HEK293 (cell line): ENCODE measurements around the gene ZNF354B.

Experiments
- SALL2 ChIP-seq: fragments of 450-650 bp; formaldehyde crosslinking; IDR thresholded peaks from 2 replicates; pipeline ENCODE4 v1.5.0; 2017; ENCODE audit warnings: missing biosample characterization, mild to moderate bottlenecking, missing genetic modification characterization, borderline replicate concordance
- SETDB1 ChIP-seq: IDR thresholded peaks from one replicate; pipeline ENCODE4 v1.6.1; 2017; ENCODE audit warnings: mild to moderate bottlenecking, low read length, moderate library complexity, mixed read lengths; ENCODE audit not compliant: insufficient read length
- TF ChIP-seq, protein P1 (sequence below): fragments of 450-650 bp; formaldehyde crosslinking; IDR thresholded peaks from 2 replicates; pipeline ENCODE4 v1.5.1; 2016; ENCODE audit warnings: missing biosample characterization, missing genetic modification characterization

DNA sequence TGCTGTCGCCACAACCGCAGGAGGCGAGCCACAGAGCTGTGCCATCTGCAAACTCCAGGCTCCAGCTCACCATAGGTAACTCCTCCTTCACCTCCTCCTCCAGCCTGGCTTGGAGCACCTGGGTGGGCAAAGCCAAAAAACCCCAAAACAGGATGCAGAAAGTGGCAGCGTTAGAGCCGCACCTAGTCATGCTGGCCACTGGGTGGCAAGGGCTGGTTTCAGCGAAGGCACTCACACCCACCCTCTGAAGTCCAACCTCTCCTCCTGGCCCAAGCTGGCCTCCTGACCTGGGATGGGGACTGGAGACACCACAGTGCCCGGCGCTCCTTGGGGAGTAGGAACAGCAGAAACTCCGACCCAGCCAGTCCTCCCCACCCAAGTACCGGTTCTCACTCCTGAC, 28.7 kb upstream of the ZNF354B start:
- TF ChIP-seq SALL2 (tag by site-specific recombination) (no peak), SETDB1 (no peak)
- TF ChIP-seq, protein P1, sequence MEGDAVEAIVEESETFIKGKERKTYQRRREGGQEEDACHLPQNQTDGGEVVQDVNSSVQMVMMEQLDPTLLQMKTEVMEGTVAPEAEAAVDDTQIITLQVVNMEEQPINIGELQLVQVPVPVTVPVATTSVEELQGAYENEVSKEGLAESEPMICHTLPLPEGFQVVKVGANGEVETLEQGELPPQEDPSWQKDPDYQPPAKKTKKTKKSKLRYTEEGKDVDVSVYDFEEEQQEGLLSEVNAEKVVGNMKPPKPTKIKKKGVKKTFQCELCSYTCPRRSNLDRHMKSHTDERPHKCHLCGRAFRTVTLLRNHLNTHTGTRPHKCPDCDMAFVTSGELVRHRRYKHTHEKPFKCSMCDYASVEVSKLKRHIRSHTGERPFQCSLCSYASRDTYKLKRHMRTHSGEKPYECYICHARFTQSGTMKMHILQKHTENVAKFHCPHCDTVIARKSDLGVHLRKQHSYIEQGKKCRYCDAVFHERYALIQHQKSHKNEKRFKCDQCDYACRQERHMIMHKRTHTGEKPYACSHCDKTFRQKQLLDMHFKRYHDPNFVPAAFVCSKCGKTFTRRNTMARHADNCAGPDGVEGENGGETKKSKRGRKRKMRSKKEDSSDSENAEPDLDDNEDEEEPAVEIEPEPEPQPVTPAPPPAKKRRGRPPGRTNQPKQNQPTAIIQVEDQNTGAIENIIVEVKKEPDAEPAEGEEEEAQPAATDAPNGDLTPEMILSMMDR = no peak
